Activated T-cell treated with anti-CD3 and anti-CD28 coated beads for 24 hours (primary cell): ENCODE results near the gene PDHB.

Source experiments
- DNase-seq: peaks from one replicate; pipeline ENCODE4 v3.0.0-alpha.2; 2020; ENCODE audit warnings: low read depth

Gene PDHB

GRCh38 chr3:58403513-58404109 is 30.0 kb downstream of the PDHB start:
- no peak for DNase-seq

GRCh38 chr3:58398669-58399333 is 34.8 kb downstream of the PDHB start:
- no peak for DNase-seq

- no peak for DNase-seq
Measured at GRCh38 chr3:58394339-58394738, 39.3 kb downstream of the PDHB start.

DNA sequence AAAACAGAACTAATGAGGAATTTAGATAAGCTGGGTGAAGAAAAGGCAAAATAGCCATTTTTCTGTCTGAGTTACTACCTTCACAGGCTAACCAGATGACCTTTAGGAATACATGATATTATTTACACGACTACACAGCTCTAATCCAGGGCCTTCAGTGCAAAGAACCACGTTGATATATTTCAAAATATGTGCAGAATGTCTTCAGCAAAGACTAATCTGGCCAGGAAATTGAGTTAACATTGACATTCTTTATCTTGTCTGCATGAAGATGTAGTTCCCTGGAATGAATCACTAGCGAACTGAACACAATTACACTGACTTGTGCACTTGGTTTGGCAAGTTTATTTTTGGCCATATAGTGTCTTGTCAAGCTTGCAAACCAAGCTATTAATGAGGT is 41.5 kb downstream of the PDHB start:
- DNase-seq = no peak

- DNase-seq = no peak
Measured at GRCh38 chr3:58391156-58391865, 42.3 kb downstream of the PDHB start.

- DNase-seq = no peak
Measured at GRCh38 chr3:58388550-58389091, 45.0 kb downstream of the PDHB start.

GRCh38 chr3:58387650-58388546 is 45.7 kb downstream of the PDHB start:
- no peak for DNase-seq

GRCh38 chr3:58386626-58387365 is 46.8 kb downstream of the PDHB start:
- no peak for DNase-seq

DNA sequence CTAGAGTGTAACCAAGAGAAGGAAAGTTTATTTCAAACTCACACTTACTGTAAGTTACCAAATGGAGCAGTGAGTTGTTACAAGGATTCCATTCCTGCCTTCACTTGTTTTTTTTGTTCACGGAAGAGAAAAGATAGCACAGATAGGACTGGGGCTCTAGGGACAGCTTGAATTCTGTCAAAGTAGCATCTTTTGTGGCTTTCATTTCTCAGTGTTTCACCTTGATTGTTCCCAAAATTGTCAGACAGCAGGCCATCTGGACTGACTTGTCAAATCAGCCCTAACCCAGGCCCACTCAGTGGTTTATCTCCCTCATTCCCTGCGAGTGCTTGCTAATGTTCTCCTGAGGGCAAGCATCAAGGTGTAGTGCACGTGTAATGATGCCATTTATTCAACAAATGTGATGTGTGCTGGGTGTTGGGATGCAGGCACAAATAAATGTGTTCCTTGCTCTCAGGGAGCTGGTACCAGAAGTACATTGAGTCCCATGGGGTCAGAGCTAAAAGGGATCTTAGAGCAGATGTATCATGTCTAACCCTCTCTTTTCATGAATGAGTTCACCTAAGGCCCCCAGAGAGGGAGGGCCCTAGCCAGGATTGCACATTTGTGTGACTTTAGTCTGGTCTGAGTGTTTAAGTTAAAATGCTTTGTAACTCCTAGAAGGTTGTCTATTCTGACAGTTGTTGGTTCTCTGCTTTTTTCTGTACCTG is 49.1 kb downstream of the PDHB start:
- DNase-seq = no peak

GRCh38 chr3:58383904-58384303 is 49.7 kb downstream of the PDHB start:
- no peak for DNase-seq

DNA sequence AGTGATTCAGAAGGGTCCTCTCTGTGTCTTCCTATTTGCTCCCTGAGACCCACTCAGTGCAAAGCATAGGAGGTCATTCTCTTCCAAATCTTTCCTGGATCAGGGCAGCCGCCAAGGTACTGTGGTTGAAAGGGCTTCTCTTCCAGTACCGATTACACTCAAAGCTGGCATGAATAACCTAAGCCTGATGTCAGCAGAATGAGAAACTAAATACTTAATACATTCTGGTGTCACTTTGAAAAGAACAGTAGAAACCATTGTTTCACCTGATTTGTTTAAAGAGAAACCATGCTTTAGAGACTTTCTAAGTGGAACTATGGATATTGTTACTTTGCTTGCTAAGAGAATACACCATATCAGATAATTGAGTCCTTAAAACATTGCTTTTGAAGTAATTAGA is 50.2 kb downstream of the PDHB start:
- no peak for DNase-seq

- DNase-seq = no peak
Measured at GRCh38 chr3:58379351-58380073, 54.1 kb downstream of the PDHB start.

- no peak for DNase-seq
Measured at GRCh38 chr3:58377750-58378149, 55.9 kb downstream of the PDHB start.
